Neural crest cell (in vitro differentiated cells): ENCODE measurements around the gene KCNIP1. TPM values are rescaled to one million over a fixed set of nuclear protein-coding genes. Genes with fewer than 3 reads are reported as not detected.
"Not testable (repeated sequence)": the region's sequence is repeated elsewhere in the genome, so short reads cannot be mapped to it uniquely, and the experiment has no call there.

ENCODE experiments used
- DNase-seq: peaks from one replicate; pipeline ENCODE4 v3.0.0; 2021; ENCODE audit warnings: low read depth, mixed read lengths, low spot score
- H3K27ac Mint-ChIP-seq: one replicate; pipeline ENCODE4 v1.8.0; 2021; ENCODE audit warnings: mild to moderate bottlenecking, mixed read lengths; ENCODE audit not compliant: unreplicated experiment
- H3K27me3 Mint-ChIP-seq: 2 replicates; pipeline ENCODE4 v1.8.0; 2021; ENCODE audit warnings: low read depth, mild to moderate bottlenecking, mixed read lengths
- H3K36me3 Mint-ChIP-seq: 2 replicates; pipeline ENCODE4 v1.8.0; 2021; ENCODE audit warnings: low read depth, mild to moderate bottlenecking, mixed read lengths
- H3K4me1 Mint-ChIP-seq: 2 replicates; pipeline ENCODE4 v1.8.0; 2021; ENCODE audit warnings: mixed read lengths
- H3K4me3 Mint-ChIP-seq: one replicate; pipeline ENCODE4 v1.8.0; 2021; ENCODE audit warnings: mild to moderate bottlenecking, mixed read lengths
- H3K9me3 Mint-ChIP-seq: 2 replicates; pipeline ENCODE4 v1.8.0; 2021; ENCODE audit warnings: mixed read lengths
- CTCF ChIP-seq: fragments of 200-600 bp; sonication (generic); conservative IDR thresholded peaks from 2 replicates; pipeline ENCODE4 v1.5.0; 2021; ENCODE audit warnings: antibody characterized with exemption, mild to moderate bottlenecking
- total RNA-seq: library from RNA; stranded (reverse); gene quantifications from 2 replicates; pipeline ENCODE4 v1.2.1, GENCODE V29; 2021

KCNIP1 gene
- total RNA-seq, 1 donor from 2014 or later: 0.96 TPM

GRCh38 chr5:170761048-170761707 lies 257.4 kb downstream of the KCNIP1 start:
- DNase-seq: no peak

GRCh38 chr5:170761708-170762066 lies 257.9 kb downstream of the KCNIP1 start:
- Mint-ChIP-seq H3K4me3 (no peak overlapping the region), H3K9me3 (no peaks in the 10 kb centered on the region), H3K27ac (no peak overlapping the region), H3K4me1 (no peaks in the 10 kb centered on the region), H3K36me3 (no peaks in the 10 kb centered on the region), H3K27me3 (peaks cover 7% of the 10 kb centered on the region)
- TF ChIP-seq CTCF: no peak
- no peak for DNase-seq

More at GRCh38 chr5:170761048-170761707, 257.4 kb downstream of the KCNIP1 start:
- no peak for TF ChIP-seq CTCF
- Mint-ChIP-seq H3K4me1 (no peaks in the 10 kb centered on the region), H3K27ac (no peak overlapping the region), H3K4me3 (no peak overlapping the region), H3K9me3 (no peaks in the 10 kb centered on the region), H3K27me3 (peaks cover 7% of the 10 kb centered on the region), H3K36me3 (no peaks in the 10 kb centered on the region)

GRCh38 chr5:170762298-170762697 lies 258.5 kb downstream of the KCNIP1 start:
- not testable (repeated sequence) for DNase-seq, H3K9me3 Mint-ChIP-seq, H3K4me3 Mint-ChIP-seq, H3K27me3 Mint-ChIP-seq, H3K36me3 Mint-ChIP-seq, H3K4me1 Mint-ChIP-seq, H3K27ac Mint-ChIP-seq

GRCh38 chr5:170765868-170766267 lies 262.0 kb downstream of the KCNIP1 start:
- not testable (repeated sequence) for H3K36me3 Mint-ChIP-seq, H3K9me3 Mint-ChIP-seq, H3K4me3 Mint-ChIP-seq, H3K4me1 Mint-ChIP-seq, H3K27ac Mint-ChIP-seq, DNase-seq, H3K27me3 Mint-ChIP-seq

GRCh38 chr5:170769246-170769645 lies 265.4 kb downstream of the KCNIP1 start:
- H3K4me3 Mint-ChIP-seq: no peak overlapping the region
- H3K9me3 Mint-ChIP-seq: no peaks in the 10 kb centered on the region
- DNase-seq: no peak
- no peaks in the 10 kb centered on the region for H3K27me3 Mint-ChIP-seq
- no peaks in the 10 kb centered on the region for H3K36me3 Mint-ChIP-seq
- H3K27ac Mint-ChIP-seq: no peak overlapping the region
- no peaks in the 10 kb centered on the region for H3K4me1 Mint-ChIP-seq
- TF ChIP-seq CTCF: no peak

- no peak overlapping the region for H3K27ac Mint-ChIP-seq
- H3K4me3 Mint-ChIP-seq: no peak overlapping the region
- H3K27me3 Mint-ChIP-seq: no peaks in the 10 kb centered on the region
- no peak for DNase-seq
- TF ChIP-seq CTCF: no peak
- no peaks in the 10 kb centered on the region for H3K36me3 Mint-ChIP-seq
- no peaks in the 10 kb centered on the region for H3K9me3 Mint-ChIP-seq
- H3K4me1 Mint-ChIP-seq: no peaks in the 10 kb centered on the region
These were observed 266.1 kb downstream of the KCNIP1 start for GRCh38 chr5:170769898-170770416.
